Liver (tissue), 3 donors: Measurements from ENCODE around the gene SIGLEC6.

ENCODE experiments used
- CTCF ChIP-seq: fragments of 150-350 bp; IDR thresholded peaks from 2 replicates; pipeline ENCODE4 v1.5.1; 2017; ENCODE audit warnings: improper control_type of control experiment, low read depth, low read length; ENCODE audit not compliant: missing input control
- GABPA ChIP-seq, 2 donors: IDR thresholded peaks in 1 of 2; conservative IDR thresholded peaks in 1 of 2; 2 replicates each; pipeline ENCODE4 v1.6.1; 2016; ENCODE audit warnings: antibody characterized with exemption in 2 of 2, mild to moderate bottlenecking in 1 of 2, moderate library complexity in 1 of 2
- donor health status: healthy.
- donor health status: healthy.

- TF ChIP-seq CTCF (no peak), GABPA (IDR thresholded peaks at IDR 0.05 in 1 of 2, conservative IDR thresholded peaks at IDR 0.05 in 1 of 2) (no peak)
These were observed 62.9 kb downstream of the SIGLEC6 start for GRCh38 chr19:51468545-51468920.
